GM19372 (cell line): ENCODE data around the gene IGLL5.

Experiments used
- ATAC-seq: cut with Tn5 transposase; IDR thresholded peaks from one replicate; pipeline ENCODE4 v1.9.1; 2021; ENCODE audit warnings: mild to moderate bottlenecking, low read depth, moderate library complexity; ENCODE audit not compliant: unreplicated experiment

IGLL5 gene

DNA sequence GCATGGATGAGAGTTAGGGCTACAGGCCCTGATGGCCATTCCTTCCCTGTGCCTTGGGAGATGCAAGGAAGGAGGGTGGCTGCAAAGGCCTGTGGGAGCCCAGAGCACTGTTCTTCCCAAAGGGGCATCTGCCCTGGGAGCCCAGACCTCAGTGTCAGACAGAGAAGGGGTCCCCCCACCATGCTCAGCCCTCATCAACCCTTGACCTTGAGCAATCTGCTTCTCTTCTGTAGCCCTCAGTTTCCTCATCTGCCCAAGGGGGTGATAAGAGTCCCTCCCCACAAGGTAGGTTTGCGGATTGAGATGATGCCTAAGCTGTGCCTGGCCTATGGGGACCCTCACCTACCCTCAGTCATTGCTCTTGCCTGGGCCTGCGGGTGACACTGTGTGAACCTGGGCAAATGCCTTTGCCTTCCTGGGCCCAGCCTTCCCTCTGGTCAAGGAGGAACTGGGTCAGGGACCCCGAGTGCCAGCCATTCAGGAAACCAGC, 47.5 kb downstream of the IGLL5 start:
- ATAC-seq = no peak

- ATAC-seq = peak; percentile 92
Observed at GRCh38 chr22:22935546-22936157, 48.0 kb downstream of the IGLL5 start.

DNA sequence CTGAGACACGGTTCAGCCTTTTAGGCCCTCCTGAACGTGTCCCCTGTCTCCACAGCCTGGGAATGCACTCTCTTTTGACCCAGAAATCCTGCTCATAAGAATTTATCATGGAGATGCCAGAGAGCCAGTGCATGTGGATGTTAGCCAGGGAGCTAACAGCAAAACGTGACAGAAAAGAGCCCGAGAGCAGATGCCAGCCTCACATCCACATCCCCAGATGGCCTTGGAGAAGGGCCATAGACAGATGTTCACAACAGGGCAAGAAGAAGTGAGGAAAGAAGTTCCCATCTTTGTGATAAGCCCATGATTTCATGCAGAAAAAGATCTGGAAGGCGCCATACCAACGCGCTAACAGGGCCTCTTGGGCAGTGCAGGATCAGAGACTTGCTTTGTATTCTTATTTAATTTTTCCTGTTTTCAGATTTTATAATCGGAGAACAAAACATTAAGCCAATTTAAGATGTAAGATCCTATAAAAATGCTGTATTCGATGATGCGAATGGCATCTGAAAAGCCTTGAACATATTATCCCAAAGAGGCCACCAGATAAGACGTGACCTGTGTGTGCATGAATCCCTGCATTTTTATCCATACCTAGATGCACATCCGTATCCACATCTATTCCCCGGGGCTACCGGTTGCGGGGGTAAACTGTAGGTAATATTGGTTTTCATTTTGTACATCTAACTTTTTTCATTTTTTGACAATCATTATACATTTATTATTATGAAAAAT, 48.7 kb downstream of the IGLL5 start:
- ATAC-seq = no peak

- ATAC-seq = no peak
Observed at GRCh38 chr22:22936915-22937656, 49.5 kb downstream of the IGLL5 start.

GRCh38 chr22:22937894-22938480, 50.4 kb downstream of the IGLL5 start:
- no peak for ATAC-seq

DNA sequence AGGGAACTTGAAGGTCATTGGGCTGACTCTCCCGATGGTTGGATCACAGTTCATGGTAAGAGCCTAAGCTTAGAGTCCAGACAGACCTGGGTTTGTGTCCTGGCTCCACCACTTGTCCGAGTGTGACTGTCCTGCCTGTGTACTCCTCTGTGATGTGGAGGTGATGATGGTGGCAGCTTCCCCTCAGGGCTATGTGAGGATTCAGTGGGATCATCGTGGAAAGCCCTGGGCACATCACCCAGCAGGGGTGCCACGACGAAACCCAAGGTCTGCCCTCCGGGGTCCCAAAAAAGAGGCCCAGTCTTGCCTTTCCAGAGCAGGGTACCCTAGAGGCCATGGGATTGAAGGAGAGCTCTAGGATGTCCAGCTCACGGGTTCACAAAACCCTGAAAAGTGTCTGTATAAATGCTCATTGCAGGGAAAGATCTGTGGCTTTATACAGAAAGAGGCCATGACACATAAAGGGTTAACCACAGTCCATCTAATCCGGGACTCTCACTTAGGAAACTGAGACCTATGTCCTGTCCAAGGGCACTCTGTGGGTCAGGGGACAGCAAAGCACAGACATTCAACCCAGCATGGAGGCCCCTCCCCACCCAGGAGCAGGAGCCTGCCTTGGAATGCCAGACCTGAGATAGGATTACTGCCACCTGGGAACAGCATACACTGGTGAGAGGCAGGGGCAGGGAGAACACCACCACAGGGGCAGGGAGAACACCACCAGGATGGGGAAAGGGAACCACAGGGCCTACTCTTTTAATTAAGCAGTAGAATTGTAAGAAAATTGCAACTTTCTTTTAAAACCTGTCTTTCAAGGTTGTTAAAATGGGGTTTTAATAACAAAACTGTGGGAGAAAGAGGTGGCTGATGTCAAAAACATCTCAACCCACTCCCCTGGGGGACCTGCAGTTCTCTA, 51.3 kb downstream of the IGLL5 start:
- no peak for ATAC-seq

GRCh38 chr22:22939588-22940368, 52.2 kb downstream of the IGLL5 start:
- no peak for ATAC-seq

- ATAC-seq = no peak
Observed at GRCh38 chr22:22940961-22941605, 53.5 kb downstream of the IGLL5 start.

DNA sequence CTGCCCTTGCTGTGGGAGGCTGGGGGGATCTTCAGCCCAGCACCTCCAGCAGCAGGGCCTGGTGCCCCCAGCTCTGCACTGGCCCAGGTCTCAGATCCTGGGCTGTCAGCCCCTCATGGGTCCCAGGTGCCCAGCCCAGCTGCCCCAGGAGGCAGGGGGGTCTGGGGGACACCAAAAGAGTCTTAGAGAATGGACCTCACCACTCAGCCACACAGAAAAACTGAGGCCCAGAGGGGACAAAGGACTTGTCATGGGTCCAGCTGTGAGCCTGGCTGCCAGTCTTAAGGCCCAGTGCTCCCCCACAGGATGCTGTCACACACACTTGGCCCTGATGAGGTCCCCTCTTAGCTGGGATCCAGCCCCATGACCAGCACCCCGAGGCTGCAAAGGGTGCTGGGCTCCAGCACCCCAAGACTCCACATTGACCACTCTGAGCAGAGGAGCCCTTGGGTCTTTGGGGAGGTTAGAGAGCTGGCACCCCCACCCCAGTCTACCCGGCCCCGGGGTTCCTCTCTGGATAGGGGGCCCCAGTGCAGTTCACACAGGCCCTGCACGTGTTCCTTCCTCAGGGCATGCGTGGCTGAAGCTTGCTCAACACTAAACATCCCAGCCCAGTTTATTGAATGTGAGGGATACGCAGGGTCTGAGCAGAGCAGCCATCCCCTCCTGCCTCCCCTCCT, 54.4 kb downstream of the IGLL5 start:
- no peak for ATAC-seq

DNA sequence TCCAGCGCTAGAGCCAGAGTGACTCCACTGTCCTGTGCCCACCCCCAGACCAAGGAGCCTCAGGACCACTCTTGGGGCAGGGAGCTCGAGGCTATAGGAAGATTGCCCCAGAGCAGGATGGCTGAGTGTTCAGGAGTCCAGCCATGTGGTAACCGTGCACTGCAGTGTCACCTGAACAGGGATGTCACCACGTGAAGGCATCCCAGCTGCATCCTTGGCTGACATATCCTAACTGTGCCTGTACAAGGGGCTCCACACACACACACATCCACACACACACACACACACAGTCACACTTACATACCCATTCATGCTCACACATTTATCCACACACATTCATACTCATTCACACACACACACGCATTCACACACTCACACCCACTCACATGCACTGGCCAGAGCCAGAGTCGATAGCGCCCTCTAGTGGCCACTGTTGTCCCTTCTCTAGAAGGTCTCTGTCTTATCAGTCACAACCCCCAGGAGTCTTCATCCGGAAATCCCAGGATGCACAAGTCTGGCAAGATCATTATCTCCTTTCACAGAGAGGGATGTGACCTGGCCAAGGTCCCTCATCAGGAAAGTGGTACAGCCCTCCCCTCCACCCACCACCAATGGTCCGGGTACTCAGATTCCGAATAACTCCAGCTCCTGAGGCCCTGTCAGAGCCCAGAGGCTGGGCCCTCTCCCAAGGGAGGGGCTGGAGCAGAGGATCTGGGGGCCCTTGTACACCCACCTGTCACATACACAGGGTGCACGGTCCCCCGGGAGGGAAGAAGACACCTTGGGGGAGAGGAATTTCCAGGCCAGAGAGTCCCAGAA, 55.1 kb downstream of the IGLL5 start:
- ATAC-seq = no peak

GRCh38 chr22:22943521-22944267, 56.1 kb downstream of the IGLL5 start:
- no peak for ATAC-seq

- ATAC-seq = no peak
Observed at GRCh38 chr22:22944268-22944985, 56.8 kb downstream of the IGLL5 start.

- no peak for ATAC-seq
Observed at GRCh38 chr22:22945195-22945594, 57.6 kb downstream of the IGLL5 start.
